GM04504 (cell line): ENCODE measurements around the gene DCANP1.

ENCODE experiments used
- DNase-seq: peaks from one replicate; pipeline ENCODE4 v3.0.0-alpha.2; 2012; ENCODE audit warnings: low read depth

Gene DCANP1

GRCh38 chr5:135423146-135423845 lies 23.9 kb downstream of the DCANP1 start:
- DNase-seq: no peak

- no peak for DNase-seq
Observed at GRCh38 chr5:135422419-135422818, 24.7 kb downstream of the DCANP1 start.

GRCh38 chr5:135417083-135417482 lies 30.1 kb downstream of the DCANP1 start:
- DNase-seq: no peak

GRCh38 chr5:135405082-135405481 lies 42.1 kb downstream of the DCANP1 start:
- no peak for DNase-seq

GRCh38 chr5:135402031-135402430 lies 45.1 kb downstream of the DCANP1 start:
- DNase-seq: no peak

- DNase-seq: no peak
Observed at GRCh38 chr5:135400866-135401265, 46.3 kb downstream of the DCANP1 start.

- DNase-seq: no peak
Observed at GRCh38 chr5:135399794-135400542, 47.2 kb downstream of the DCANP1 start.

GRCh38 chr5:135398855-135399793 lies 48.0 kb downstream of the DCANP1 start, which contains the start of gene MACROH2A1:
Gene MACROH2A1 (minus strand): TSS chr5:135399231. CDS start chr5:135389093, 10,138 bp downstream.
- DNase-seq: peak; percentile 70

- no peak for DNase-seq
Observed at GRCh38 chr5:135398160-135398854, 48.8 kb downstream of the DCANP1 start.

GRCh38 chr5:135397084-135397483 lies 50.1 kb downstream of the DCANP1 start:
- no peak for DNase-seq

- no peak for DNase-seq
Observed at GRCh38 chr5:135396459-135397055, 50.6 kb downstream of the DCANP1 start.

- no peak for DNase-seq
Observed at GRCh38 chr5:135395866-135396265, 51.3 kb downstream of the DCANP1 start.

- DNase-seq: no peak
Observed at GRCh38 chr5:135395451-135395850, 51.7 kb downstream of the DCANP1 start.
